Stimulated activated CD8-positive, alpha-beta memory T cell treated with anti-CD3 and anti-CD28 coated beads, Interleukin-4, amount 100 ng/mL, for 48 hours (primary cell): Measurements from ENCODE around the gene ROR1.

ENCODE experiments used
- DNase-seq: peaks from one replicate; pipeline ENCODE4 v3.0.0-alpha.2; 2020

The ROR1 gene

DNA sequence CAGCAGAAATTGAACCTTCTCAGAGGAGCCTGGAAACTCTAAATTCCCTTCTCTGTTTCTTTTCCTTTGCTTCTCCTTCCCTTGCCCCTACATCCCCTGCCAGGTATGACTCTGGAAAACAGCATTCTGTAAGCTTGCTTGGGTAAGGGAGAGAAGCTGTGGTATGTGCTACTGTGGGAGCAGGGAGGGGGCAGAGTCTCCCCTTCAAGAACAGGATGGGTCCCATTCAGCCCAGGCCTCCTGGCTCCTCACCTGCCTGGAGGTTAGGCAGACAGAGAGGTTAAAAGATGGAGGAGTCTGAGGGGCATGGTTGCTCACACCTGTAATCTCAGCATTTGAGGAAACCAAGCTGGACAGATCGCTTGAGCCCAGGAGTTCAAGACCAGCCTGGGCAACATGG is 389.0 kb downstream of the ROR1 start:
- no peak for DNase-seq

DNA sequence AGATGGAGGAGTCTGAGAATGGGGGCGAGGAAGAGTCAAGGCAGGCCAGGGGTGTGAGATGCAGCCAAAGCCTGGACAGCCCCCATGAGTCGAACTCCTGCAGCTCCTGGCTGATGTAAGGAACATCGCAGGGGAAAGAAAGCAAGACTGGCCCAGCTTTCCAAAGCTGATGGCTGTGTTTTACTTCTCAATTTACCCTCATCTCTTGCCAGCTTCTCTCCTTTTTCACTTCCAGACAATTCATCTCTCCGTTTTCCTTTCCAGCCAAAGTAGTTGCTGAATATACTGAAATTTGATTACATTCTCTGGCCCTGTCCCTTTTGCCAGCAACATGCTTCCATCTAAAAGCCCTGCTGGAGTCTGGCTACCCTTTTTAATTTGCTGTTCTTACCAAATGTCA is 389.6 kb downstream of the ROR1 start:
- no peak for DNase-seq

DNA sequence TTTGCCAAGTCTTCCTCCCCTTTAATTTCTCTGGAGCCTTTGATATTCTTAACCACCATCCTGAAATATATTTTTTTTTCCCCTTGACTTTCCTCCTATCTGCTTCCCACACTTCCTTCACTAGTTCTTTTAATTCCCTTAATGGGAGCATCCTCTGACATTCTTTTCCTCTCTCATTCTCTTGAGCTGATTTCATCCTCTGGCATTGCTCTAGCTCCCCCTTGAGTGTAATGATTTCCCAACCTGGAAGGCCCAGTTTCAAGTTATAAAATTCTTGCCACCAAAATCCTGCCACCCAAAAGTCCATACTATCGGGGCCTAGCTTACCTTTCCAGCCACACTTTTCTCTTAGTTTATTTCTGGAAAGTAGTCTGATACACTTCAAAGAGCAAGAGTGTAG is 390.2 kb downstream of the ROR1 start:
- no peak for DNase-seq

DNA sequence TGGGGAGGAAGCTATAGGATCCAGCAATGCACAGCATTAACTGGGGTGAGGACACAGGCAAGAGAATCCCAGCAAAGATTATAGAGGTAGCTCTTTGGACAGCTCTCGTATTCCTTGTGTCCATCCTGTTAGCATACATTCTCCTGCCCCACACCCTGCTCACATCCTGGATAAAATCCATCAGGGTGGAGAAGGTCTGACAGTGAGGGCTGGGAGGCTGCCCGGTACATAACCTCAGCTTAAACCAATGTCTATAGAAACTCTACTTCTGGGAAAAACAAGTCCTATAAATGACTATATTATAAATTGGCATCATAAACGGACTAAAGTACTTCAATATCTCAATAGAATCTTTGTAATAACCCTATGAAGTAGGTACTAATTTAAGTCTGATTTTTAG is 392.8 kb downstream of the ROR1 start:
- no peak for DNase-seq

DNA sequence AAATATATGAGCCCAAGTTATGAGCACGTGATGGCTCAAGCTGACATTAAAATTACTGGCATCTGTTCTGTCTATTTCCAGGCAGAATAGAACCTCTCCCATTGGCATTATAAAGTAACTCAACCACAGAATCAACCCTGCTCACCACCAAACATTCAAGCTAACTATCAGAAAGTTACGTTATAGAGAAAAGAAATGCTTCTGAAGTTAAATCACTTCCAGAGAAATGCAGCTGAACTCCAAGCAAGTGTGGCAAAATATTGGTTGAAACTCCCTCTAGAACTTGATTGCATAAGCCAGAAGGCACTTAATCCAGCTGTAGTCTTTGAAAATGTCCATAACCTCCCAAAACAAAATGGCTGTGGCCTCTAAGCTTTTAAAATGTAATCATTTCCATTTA is 393.4 kb downstream of the ROR1 start:
- DNase-seq, result no peak

DNA sequence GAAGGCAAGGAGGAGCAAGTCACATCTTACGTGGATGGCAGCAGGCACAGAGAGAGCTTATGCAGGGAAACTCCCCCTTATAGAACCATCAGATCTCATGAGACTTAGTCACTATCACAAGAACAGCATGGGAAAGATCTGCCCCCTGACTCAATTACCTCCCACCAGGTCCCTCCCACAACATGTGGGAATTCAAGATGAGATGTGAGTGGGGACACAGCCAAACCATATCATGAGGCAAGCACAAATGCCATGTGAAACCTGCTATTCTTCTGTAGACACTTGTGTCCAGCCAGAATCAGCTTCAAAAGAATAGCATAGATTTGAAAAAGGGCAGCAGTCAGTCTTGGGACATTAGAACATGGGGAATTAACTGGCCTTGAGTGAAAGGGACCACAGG is 397.4 kb downstream of the ROR1 start:
- DNase-seq, result no peak

DNA sequence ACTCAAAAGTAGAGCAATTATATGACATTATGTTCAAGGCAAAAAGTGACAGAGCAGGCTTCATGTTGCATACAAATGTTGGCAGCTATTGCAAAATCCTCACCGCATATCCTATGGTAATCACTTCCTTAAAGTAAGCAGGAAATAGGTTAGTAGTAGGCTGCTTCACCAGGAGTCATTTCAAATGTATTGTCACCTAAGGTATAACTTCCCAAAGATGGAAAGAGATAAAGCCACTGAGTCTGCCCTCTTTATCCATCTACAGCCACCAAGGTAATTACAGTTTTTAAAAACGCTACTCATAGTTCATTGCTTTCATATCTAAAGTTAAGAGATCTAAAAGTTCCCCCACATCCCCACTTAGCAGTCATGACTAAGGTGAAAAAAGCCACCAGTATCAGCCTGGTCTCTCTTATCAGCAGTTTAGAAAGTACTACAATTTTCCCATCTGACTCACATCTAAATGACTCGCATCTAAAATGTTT is 398.0 kb downstream of the ROR1 start:
- DNase-seq, result no peak

DNA sequence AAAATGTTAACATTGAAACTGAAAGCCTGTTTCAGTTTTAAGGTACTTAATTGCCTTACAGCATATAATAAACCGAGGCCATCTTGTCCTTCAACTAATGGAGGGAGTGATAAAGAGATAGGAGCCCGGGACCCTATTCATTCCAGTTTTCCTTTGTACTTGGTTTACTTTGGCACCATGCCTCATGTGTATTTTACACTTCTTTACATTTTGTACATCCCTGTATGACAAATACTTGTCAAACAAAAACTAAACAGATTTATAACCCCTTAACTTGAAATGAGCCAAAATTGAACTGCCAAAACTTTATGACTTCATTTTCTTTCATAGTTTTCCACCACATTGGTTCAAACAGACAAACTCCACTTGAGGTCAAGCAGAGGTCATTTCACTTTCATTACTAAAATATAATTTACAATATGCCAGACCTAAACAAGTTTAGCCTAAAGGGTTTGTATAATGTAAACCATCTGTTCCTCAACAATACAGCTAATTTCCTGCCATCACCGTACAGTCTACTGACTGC is 398.7 kb downstream of the ROR1 start:
- DNase-seq, result no peak

DNA sequence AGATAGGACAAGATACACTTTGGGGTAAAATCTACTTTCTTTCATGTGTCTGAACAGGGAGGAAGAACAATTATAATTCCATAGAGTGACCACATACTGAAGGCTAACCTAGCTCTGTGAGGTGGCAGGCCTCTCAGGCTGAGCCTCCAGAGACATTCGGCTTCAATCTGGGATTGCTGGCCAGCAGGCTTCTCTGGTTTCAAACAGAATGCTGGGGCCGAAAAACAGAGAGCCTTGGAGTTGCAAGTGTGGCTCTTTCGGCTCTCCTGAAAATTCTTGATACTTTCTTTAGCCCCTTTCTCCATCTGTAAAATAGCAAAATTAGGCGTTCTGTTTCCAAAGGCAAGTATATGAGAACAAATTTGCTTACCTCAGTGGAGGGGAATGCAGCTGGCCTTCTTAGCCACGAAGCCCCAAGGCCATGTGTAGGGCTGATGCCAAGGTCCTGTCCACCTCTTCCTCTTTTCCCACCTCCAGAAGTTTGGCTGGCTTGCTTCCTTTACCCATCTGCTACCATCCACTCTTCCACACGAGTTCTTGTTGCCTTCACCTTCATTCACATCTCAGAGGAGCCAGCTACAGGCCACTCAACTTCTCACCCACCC is 399.6 kb downstream of the ROR1 start:
- no peak for DNase-seq

DNA sequence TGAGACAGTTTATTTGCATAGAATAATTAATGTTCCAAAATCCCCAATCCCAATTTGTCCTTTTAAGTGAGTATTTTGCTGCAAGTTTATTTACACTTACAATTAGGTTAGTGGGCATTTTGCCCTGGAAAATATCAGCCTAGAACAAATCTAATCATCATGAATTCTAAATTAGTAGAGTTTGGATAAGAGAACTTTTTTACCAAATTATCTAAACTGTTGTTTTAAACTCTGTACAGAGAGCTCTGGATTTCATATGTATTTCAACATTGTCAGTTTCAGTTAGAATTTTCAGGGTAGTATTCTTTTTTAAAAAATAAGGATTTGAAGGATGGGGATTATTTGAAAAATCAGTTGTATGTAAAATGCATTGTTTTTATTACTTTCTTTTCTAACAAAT is 401.8 kb downstream of the ROR1 start:
- DNase-seq, result no peak

DNA sequence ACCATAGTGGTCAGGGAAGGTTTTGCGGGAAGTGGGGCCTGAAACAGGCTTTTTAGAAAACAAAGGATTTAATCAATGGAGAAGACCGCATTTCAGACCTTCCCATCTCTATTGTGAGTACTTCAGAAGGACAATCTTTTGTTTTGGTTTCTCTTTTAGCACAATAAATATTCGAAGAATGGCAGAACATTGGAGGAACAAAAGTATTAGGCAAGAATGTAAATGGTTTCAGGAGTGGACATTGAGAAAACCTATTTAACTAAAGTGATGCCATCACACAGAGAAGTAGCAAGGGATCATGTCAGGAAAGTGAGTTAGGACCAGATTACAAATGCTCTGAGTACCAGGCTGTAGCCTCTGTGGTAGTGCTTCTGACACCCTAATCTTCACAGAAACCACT is 402.8 kb downstream of the ROR1 start:
- DNase-seq, result no peak

DNA sequence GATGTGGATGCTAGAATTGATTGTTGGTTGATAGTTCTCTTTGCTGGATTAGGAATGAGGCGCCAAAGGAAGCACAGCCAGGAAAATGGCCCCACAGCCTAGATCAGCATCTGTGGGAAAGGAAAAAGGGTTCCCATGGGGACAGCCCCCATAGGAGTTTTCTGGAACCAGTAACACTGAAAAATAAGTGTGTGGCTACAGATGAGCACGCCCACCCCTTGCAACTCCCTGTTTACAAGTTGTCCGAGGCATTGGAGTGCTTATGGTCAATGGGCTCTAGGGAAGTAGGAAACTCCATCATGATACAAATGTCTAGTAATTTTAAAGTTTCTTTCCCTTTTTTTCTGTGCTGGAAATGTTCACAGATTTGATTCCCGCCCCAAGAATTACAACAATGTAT is 405.8 kb downstream of the ROR1 start:
- DNase-seq, result no peak

DNA sequence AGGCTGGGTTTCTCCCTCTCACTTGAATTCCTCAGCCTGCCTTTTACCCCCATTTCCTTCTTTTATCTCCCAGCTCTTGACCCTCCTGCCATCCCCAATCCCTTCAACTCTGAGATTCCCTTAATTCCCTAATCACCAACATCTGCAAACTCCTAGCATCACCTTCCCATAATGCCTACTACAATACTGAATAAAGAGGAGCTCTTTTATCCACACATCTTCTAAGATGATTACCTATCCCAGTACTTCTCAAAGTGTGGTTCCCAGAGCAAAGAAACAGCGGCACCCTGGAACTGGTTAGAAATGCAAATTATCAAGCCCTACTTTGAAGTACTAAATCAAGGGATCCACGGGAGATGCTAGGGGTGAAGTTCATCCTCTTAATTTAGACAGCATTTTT is 408.4 kb downstream of the ROR1 start:
- DNase-seq, result no peak

DNA sequence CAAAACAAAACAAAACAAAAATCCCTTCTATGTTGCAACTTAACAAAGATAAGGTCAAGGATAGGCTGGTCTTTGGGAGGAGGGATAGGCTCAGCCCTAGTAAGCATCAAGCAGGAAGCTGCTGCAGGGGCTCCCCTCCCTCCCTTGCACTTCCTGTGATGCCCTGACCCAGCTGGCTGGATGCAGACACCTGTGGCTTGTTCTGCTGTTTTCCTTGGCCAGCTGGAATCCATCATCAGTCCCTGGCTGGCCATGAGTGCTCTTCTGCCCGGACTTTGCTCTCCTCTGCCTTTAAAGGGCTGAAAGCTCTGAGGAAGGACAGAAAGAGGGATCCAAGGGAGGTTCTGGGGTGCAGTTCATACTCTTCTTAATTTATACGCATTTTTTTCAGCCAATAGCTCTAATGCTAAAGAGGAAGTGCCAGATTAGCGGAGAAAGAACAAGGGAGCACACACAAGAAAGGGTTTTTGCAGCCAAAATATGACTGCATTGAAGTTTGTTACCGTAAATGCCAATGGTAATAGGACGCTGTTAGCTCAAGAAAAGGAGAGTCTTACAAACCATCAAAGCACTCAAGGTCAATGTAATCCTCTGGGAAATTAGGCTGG is 409.7 kb downstream of the ROR1 start:
- no peak for DNase-seq

DNA sequence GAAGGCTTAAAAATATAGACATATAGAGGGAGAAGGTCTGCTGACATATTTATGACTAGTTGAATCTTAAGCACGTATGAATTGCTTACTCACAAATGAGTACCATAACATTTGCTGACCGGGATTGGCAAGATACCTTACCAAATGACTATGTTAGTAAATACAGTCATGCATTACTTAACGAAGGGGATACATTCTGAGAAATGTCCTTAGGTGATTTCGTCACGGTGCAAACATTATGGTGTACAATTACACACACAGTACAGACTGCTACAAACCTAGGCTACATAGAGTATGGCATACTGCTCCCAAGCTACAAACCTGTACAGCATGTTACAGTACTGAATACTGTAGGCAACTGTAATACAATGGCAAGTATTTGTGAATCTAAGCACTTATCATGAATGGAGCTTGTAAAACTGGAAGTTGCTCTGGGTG is 410.2 kb downstream of the ROR1 start:
- DNase-seq, result no peak

DNA sequence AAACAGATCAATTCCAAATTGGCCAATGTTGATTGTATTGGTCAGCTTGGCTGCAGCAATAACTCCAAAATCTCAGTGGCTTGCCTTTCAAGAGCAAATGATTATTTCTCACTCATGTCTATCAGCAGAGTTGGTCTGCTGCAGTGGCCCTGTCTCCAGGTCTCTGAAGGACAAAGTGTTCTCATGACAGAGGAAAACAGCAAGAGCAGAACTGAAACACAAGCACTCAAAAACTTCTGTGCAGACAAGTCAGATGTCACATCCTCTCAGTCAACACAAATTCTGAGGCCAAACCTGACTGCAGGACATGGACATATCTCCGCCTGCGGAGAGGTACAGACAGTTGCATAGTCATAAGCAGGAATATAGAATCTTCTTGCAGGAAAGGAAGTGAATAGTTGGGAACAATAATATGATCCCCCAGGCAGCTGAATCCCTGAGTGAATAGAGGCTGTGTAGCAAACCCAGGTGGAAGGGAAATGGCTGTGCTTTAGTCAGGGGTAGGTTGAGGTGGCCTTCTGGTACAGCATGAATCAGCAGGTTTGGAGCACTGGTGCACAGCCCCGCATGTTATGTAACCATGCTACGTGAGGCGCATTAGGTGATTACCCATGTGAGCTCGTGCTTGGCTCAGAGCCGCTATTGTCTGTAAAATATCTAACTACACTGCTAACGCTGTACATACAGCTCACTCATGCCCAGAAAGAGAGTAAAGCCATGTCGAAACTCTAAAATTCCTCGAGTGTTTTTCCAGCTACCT is 412.5 kb downstream of the ROR1 start:
- DNase-seq, result no peak

DNA sequence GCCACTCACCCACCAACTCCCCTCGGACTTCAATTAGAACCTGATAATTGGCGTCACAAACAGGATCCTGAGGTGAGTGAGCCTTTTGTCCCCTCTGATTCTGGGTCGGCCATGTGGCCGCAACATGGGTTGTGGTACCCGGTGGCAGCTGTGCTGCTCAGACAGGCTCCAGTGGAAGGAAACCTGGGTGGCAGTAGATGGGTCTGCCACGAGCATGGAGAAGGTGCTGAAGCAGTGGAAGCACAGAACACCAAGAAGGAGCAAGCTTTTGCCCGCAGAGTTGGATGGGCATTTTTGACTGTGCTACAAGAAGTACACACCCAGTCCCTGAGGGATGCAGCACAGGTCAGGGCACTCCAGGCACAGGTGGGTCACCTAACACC is 413.1 kb downstream of the ROR1 start:
- DNase-seq, result no peak

DNA sequence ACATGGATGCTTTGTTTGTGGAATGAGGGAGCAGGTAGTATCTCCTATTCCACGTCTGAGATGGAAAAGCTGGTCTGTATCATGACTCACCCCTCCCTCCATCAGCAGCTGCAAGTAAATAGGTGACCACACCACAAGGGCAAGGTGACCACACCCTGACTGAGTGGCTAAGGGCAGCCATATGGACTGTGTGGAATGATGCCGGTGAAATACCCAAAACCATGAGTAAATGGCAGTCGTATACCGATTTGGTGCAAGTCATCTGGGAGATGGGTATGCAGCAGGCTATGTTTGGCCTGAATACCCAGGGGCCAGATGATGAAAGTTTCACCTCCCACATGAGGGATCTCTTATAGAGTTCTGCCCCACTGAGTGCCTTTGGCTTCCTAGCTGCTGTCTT is 413.8 kb downstream of the ROR1 start:
- DNase-seq, result no peak

DNA sequence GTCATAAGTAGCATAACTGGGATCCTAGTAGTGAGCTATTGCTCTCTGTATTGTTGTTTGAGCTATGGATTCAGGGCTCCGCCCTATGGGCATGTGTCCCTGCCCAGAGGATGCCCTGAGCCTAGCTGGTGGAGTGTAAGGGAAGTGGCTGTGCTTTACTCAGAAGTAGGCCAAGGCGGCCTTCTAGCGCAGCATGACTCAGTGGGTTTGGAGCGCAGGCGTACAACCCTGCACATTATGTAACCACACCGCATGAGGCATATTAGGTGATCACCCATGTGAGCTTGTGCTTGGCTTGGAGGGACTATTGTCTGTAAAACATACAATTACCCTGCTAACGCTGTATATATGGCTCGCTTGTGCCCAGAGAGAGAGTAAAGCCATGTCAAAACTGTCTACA is 418.5 kb downstream of the ROR1 start:
- no peak for DNase-seq

DNA sequence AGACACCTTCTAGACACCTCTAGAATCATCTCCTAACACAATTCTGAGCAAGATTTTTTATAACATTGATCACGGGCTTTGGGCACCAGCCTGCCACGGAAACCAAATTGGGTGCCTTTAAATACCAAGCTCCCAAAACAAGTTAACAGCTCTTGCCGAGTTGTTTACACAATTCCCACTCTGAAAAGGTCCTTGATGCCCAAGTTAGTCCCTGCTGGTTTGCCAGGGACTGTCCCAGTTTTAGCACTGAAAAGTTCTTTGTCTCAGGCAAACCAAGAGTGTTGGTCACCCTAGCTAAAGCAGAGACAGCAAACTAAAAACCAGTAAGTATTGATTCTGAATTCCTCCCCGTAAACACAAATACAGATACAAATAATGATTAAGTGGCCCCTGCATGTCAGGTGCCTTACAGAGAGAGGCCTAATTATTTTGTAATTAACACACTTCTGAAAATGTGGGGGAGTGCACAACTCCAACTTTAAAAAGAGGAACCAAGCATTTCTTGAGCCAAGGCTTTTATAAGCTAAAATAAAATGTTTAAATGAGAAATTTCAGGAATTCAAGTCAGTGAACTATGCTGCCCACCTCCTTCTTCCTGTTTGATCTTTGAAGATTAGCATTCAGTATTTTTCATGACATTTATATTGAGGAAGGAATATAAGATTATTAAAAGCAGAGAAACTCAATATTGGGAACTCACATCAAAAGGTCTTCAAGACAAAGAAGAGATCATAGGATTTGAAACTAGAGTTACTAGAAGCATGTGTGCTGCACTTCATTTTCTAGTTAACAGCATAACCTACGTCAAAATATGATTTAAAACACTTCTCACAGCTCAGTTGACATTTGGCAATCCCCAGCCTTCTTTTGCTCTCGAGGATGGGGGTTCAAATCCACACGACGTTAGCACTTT is 420.6 kb downstream of the ROR1 start:
- no peak for DNase-seq

DNA sequence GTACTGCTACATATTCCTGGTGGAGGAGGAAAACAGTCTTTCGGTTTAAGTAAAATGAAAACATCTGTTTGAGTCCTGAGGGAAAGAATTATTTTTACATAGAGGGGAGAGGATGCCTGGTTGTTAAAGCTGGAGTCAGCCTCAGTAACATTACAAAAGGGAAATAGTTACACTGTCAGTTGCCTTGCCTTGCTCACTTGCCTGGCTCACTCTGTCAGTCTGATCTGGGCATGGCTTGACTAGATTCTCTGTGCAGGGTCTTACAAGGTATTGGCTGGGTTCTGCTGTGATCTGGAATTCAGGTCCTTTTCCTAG is 421.2 kb downstream of the ROR1 start:
- no peak for DNase-seq

DNA sequence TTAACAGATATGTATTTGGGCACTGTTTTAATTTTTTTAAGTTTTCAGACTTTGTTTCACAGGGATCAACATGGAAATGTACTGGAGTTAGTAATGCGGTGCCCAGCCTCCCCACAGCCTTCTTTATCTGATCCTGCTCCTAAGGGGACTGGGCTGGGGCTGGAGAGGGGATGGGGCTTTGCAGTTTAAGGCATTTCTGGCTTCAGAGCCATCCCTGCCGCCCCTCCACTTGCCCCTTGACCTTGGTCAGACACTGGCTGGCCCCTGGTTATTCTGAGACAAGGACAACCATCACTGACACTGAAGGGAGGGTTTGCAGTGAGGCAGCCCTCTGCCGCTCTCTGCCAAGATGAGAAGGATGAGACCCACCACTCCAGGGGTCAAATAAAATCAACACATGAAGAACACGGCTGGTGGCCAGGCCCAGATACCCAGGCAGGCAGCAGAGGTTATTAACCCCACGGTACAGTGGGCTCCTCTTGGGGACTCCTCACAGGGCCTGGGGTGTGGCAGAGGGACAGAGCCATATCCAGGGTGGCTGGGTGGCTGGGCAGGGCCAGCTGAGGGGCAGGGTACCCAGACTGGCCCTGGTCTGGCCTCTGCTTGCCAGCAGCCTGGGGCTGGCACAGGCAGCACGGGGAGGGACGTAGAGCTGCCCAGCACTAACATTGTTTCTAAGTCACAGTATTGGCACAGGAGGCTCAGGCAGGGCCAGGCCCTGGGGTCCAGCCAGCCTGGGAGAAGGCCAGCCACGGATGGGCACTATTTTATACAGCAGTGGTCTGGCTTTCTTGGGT is 422.5 kb downstream of the ROR1 start:
- DNase-seq, result no peak
